M059J (cell line): ENCODE data around the gene RALGPS1. TPM values are rescaled to one million over a fixed set of nuclear protein-coding genes. Genes with fewer than 3 reads are reported as not detected.
A peak's percentile ranks its signal among the peaks of the same experiment; 100 is the strongest.
"Not testable (repeated sequence)": the region's sequence is repeated elsewhere in the genome, so short reads cannot be mapped to it uniquely, and the experiment has no call there.

ENCODE experiments used
- DNase-seq: peaks from one replicate; pipeline ENCODE4 v3.0.0-alpha.2; 2012; ENCODE audit warnings: low read depth
- total RNA-seq: library from RNA; depleted of rRNA; stranded (reverse); fragments of >200 nt; shearing (Covaris generic); gene quantifications from 2 replicates; pipeline ENCODE4 v1.2.3, GENCODE V29; 2014

RALGPS1 gene
- total RNA-seq, 1 experiment from 2014 or later: 9.8 TPM

DNA sequence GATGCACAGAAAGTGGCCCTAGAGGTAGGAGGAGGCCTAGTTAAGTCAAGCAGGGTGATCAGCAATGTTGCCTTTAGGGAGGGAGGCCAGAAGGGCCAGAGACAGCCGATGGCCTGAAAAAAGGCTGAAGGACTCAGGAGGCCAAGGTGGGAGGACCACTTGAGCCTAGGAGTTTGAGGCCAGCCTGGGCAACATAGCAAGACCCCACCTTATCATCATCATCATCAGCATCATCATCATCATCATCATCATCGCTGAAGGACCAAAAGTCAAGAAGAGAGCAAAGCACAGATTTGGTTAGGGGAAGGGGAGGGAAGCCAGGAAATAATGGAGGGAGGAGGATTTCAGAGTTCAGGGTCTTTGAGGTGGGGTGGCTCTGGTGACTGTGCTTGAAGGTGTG lies 74.3 kb downstream of the RALGPS1 start:
- no peak for DNase-seq

DNA sequence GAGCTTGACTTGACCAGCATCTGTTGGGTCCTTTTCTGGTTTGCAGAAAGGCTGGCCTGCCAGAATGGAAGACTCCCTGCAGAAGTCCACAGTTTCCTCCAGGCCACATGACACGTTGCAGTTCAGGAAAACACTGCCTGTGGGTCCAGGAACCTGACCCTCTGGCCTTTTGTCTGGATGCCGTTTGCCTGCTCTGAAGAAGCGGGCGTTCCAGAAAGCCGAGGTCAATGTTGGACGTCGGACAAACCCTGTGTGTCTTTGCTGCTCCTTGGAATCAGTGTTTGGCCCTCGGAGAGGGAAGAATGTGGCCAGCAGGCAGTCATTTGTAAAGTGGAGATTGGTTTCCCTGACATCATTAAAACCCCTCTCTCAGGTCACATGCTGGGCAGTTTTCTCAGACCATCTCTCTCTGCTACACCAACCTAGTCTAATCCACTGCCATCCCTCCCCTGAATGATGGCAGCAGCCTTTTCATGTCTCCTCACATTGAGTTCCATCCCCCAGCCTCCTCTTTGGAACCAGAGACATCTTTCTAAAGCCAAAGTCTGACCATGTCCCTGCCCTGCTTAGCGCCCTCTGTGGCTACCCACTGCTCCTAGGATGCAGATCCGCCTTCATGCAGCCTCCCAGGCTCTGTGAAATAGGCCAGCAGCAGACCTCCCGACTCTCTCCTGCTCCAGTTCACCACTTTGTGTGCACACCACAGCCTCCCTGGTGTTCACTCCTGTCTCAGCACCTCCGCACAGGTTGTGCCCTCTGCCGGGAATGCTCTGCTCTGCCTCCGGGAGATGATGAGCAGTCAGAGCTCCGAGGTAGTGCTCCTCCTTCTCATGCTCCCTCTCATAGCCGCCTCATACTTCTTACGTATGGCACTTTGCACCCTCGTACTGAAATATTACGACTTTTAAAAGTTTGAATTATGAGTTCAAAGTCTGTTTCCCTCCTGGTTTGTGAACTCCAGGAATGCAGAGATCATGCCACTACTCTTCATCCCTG lies 75.6 kb downstream of the RALGPS1 start:
- DNase-seq: no peak

DNA sequence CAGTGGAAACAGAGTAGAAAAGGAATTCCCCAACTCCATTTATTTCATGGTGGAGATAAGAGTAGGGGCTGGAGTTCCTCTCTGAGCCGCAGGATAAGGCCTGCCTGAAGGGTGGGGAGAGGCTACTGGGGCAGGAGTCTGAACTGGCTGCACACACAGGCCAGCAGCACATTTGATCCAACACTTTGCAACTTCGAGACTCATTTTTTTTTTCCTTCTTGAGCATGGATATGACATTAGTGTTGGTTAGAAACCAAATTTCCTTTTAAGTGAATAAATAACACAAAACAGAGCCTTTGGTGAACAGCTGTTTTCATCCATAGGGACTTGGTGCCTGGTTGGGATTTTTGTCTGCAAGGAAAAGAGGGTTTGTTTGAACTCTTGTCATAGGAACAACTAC lies 76.6 kb downstream of the RALGPS1 start:
- no peak for DNase-seq

DNA sequence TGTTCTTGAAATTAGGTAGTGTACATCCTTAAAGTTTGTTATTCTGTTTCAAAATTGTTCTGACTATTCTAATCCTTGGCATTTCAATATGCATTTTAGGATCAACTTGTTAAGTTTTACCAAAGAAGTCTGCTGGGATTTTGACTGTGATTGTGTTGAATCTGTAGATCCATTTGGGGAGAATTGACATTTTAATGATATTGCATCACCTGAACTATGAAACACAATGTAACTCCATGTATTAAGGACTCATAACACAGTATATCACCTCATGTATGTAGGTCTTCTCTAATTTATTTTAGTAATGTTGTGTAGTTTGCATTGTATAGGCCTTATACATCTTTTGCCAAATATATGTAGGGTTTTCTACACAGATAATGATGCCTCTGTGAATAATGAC lies 77.8 kb downstream of the RALGPS1 start:
- no peak for DNase-seq

DNA sequence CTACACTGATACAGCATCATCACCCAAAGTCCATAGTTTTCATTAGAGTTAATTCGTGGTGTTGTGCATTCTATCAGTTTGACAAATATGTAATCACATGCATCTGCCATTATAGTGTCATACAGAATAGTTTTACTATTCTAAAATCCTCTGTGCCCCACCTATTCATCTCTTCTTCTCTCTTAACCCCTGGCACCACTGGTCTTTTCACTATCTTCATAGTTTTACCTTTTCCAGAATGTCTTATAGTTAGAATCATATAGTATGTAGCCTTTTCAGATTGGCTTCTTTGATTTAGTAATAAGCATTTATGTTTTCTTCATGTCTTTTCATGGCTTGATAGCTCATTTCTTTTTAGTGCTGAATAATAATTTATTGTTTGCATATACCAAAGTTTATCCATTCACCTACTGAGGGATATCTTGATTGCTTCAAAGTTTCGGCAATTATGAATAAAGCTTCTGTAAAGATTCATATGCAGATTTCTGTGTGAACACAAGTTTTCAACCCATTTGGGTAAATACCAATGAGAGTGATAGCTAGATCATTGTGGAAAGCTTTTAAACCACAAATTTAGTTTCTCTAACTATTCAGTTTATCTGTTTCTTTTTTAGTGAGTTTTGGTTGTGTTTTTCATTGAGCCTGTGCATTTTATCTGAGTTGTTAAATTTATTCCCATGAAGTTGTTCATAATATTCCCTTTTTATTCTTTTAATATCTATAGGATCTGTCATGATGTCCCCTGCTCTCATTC lies 84.9 kb downstream of the RALGPS1 start:
- DNase-seq: no peak

DNA sequence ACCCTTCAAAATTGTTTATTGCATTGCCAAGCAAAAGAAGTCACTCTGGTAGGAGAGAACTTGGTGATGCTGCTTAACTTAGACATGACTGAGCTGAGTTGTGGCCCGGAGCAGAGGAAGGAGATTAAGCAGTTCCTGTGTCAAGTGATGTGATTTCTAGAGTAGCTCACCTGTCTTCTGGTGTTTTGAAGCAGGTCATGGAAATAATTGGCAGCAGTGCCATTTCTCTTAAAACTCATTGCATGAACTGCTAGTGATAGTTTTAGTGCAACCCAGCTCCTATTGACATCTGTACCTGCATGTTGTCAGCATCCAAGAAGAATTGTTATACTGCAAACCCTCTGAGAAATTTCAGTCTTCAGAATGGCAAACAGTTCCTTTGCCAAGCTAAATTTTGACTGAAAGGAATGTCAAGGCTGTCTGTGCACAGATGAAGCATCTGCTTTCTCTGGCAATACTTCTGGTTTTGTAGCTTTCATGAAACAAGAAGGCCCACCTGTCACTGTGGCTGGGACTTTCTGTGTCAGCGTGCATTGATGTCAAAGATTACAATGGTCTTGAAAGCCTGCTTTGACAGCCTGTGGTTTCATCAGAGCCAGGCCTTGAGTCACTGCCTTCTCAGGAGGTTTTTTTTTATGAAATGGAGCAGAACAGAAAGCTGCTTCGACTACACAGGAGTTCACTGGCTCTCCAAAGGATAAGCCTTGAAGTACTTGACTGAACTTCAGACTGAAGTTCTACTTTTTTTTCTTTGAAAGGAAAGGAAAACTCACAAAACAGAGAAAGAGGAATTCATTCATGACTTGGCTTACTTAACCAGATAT lies 90.6 kb downstream of the RALGPS1 start:
- peak; percentile 56 for DNase-seq

DNA sequence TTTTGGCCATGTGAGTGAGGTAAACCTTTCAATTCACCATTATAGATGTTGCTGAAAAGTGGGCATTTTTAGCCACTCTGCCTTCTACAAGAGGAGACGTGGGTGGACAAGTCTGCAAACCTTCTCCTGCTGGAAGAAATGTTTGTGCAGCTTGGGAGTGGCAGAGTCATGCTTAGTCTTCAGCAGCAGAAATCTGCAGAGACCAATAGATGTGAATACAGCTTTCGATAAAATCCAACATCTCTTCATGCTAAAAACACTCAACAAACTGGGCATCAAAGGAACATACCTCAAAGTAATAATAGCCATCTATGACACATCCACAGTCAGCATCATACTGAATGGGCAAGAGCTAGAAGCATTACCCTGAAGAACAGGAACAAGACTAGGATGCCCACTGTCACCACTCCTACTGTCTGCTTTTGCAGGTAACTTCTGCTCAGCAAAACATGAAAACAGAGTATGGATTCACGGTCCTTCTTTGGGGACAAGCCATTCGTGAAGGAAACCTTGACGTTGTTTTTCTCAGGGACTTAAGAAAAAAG lies 91.3 kb downstream of the RALGPS1 start:
- DNase-seq: no peak

DNA sequence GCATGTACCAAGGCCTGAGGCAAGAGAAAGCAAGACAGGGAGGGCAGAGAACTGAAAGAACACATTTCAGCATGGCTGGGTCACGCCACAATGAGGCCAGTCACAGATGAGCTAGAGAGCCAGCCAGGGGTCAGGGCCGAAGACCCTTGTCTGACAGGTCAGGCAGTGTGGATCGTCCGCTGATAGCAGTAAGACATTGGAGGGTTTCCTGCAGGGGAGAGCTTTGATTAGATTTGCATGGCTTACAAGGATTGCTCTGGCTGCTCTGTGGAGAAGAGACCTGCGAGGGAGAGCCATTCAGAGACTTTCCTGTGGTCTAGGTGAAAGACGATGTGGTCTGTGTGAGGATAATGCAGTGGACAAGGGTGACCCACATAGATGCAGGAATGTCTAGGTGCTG lies 93.1 kb downstream of the RALGPS1 start:
- no peak for DNase-seq

DNA sequence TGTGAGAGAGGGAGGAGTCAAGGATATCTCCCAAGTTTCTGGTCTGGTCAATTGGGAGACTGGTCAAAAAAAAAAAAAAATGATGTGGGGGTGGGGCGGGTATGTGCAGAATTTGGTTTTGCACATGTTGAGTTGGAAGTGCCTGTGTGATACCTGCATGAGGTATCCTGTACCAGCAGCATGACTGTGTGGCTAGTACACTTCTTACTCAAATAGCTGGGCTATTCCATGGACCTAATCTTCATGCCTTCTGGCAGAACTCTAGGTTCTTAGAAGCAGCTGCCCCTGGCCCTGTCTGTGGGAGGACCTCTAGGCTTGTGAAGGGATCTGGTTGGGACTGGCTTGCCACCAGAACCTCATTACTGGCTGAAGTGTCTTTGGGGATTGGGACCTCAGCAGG lies 93.5 kb downstream of the RALGPS1 start:
- no peak for DNase-seq

DNA sequence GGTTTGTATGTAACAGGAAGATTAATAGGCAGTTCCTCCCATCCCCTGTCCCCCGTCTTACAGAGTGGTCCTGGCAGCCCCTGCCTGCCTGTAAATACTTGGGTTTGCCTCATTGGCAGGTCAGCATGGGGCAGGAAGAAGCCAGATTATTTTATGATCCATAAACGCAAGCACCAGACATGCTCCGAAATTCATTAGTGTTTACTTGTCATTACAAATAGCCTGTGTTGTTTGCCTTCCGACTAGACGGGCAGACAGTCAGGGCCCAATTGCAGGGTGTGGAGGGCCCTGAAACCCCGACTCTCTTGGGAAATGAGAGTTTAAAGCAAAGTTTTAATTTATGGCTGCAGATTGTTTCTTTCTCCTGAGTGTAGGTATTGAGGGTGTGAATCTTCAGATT lies 97.2 kb downstream of the RALGPS1 start:
- no peak for DNase-seq

DNA sequence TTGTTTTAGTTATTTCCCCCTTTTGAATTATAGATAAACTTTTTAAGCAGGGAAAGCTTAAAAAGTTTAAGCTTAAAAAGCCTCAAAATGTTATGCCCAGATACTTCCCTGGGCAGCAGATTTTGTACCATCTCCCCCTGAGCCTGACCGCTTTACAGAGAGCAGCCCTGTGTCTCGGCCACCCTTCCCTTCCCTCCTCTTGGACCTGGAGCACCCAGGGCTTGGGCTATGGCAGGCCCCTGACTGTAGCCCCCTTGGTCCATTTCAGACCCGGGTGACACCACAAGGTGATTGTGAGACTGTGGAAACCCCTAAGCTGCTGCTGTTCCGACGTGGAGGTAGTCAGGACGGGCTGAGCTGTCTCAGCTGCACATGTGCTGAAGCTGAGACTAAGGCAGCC lies 97.7 kb downstream of the RALGPS1 start:
- no peak for DNase-seq

DNA sequence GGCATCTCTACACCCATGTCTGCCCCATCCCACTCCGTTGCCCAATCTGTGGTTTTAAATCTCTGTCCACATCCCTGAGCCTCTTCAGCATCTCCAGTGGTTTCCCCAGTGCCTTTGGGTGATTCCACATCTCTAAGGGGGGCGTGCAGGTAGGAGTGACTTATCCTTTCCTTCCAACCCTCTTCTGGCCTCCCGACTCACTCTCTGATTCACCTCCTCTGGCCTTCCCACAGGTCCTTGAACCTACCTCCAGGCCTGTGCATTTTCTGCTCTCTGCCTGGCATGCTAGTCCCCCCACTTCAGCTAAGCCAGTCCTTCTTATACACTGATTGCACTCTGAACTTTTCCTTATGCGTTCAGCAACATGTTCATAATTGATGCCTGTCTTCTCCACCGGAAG lies 99.0 kb downstream of the RALGPS1 start:
- DNase-seq: peak; percentile 9

DNA sequence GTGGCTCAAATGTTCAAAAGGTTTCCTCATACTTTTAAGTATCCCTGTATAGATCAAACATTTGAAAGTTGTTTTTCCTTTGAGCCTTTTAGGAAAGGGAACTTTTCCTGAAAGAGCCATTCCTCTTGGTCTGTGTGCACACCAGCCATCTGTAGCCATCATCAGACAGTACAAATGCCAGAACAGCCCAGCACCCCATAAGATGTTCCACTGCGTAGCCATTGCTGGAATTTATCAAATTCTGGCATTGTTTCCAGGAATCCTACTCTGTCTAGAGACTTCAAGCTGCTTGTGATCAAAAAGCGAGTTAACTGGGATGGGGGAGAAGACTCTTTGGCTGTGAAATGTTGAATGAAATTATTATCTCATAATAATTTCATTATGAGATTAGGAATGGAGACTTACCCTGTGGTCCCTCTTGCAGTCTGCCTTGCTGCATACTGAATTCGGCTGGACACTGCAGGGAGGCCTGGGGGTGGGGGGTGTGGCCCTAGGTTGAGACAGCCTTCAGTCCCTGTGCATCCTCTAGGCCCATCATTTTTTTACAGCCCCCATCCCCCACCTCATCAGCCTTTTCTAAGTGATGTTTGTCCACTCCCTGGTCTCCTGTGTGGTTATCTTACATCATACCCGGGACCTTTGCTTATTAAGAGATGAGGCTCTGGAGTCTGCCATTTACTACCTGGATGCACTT lies 99.8 kb downstream of the RALGPS1 start:
- no peak for DNase-seq

DNA sequence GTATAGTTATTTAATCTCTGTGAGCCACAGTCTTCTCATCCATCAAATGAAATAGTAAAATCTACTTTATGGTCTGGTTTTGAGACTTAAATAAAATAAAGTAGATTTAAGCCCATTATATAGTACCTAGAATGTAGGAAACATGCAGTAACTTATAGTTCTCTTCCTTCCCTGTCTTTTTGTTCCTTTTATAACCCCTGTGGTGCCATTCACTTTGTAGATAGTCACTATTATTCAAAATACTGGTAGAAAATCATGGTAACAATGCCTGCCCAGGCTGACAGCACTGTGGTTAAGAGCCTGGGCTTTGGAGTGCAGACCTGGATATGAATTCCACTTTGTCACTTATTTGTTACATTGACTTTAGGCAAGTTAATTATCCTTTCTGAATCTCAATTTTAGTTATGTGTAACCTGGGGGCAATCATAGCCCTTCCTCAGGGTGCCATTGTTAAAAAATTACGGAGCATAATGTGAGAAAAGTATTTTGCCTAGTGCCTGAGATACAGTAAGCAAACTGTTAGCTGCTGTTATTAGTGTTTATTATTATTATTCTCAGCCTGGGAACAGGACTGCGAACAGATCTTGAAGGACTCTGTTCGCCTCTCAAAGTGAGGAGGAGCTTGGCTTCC lies 100.4 kb downstream of the RALGPS1 start:
- no peak for DNase-seq

DNA sequence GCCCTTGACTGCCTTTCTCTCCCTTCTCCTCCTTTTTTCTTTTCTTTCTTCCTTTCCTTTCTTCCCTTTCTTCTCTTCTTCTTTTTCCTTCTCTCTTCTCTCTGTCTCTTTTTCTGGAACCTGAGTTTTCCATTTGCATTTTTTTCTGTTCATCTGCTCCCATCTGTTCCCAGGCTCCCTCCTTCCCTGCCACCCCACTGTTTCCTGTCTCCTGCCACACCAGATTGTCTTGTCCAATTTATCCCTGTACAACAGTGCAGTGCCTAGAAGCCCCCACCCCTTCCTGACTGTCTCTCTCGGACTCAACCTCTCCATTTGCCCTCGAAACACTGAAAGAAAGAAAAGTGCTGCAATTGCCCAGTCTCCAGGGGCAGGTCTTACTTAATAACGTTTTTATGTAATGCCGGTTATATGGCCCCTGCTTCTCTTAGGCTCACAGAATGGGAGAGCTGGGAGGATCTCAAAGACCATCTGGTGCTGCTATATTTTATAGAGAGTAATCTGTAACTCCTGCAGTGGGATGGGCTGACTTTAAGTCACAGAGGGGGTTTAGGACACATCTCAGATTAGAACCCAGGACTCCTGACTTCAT lies 101.4 kb downstream of the RALGPS1 start:
- no peak for DNase-seq

DNA sequence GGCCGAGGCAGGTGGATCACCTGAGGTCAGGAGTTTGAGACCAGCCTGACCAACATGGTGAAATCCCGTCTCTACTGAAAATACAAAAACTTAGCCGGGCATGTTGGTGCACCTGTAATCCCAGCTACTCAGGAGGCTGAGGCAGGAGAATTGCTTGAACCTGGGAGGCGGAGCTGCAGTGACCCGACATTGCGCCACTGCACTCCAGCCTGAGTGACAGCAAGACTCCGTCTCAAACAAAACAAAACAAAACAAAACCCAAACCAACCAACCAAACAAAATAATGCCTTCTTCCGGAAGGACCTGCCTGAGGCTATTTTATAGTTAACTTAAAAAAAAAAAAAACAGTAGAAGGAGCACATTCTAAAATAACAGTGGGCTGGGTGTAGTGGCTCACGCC lies 103.4 kb downstream of the RALGPS1 start:
- DNase-seq: not testable (repeated sequence)

DNA sequence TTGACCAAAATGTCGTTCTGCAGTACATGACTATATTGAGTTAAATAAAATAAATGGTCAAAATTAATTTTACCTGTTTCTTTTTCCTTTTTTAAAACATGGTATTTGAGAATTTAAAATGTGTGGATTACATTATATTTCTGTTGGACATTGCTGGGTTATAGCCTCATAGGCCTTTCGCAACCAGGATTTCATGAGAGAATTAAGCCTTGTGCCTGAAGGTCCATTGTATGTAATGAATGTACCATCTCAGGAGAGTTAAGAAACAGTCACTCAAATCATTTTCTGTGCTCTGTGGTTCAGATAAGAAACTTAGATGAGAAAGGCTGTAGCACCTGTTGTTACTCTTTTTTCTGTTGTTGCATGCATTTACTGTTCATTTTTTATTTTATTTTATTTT lies 104.4 kb downstream of the RALGPS1 start:
- DNase-seq: no peak

DNA sequence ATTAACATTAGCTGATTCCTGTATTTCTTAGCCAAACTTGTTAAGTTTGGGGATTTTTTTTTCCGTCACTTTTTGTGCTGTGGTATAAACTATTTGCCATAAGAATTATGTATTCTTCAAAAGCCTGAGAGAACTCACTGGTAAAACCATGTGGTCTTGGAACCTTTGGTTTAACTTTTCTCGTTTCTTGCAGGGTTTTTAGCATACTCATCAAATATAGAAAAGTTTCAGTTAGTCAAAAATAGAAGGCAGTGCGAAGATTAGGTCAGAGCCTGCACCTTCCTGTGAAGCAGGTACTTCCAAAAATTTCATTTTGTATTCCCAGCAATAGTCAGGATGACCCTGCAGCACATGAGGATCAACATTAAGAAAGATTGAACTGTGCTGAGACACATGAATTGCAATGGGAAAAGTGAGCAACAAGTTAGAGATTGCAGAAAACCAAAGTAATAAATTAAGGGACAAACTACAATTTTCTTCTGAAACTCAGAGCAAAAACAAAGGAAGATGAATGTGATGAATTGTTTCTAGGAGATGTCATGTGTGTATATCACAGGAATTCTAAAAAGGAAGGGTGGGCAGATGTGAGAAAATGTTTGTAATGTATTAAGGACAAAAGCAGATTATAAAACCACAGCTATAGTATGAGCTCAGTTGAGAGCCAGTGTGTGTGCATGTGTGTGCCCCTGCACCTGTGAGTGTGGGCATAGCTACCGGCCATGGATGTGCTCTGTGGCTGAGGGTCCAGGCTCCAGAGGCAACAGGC lies 105.6 kb downstream of the RALGPS1 start:
- no peak for DNase-seq

DNA sequence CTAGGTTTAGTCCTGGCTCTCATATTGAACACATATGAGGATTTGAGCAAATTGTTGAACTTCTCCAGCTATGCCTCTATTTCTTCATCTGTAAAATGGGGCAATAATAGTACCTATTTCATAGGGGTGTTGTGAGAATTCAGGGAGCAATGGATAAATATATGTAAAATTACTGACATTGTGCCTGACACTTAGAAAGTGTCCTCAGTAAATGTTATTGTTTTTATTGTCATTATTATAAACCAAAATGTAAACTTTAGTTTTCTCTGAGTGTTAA lies 106.2 kb downstream of the RALGPS1 start:
- no peak for DNase-seq
